H9 (cell line): Measurements from ENCODE around the gene PASK. TPM values are rescaled to one million over a fixed set of nuclear protein-coding genes. Genes with fewer than 3 reads are reported as not detected.

Source experiments
- DNase-seq: peaks from one replicate; pipeline ENCODE4 v3.0.0-alpha.2; 2017
- H2AFZ ChIP-seq: one replicate; pipeline ENCODE4 v1.6.1; 2013; ENCODE audit warnings: mild to moderate bottlenecking, low read length, control low read depth, moderate library complexity
- H2AK5ac ChIP-seq: 2 replicates; pipeline ENCODE4 v1.6.1; 2013; ENCODE audit warnings: low read length, control low read depth, mixed read lengths; ENCODE audit not compliant: insufficient read length
- H2BK120ac ChIP-seq: one replicate; pipeline ENCODE4 v1.6.1; 2013; ENCODE audit warnings: low read depth, mild to moderate bottlenecking, low read length, control low read depth, inconsistent platforms; ENCODE audit not compliant: poor library complexity, severe bottlenecking
- H2BK12ac ChIP-seq: 2 replicates; pipeline ENCODE4 v1.6.1; 2013; ENCODE audit warnings: low read length, control low read depth, mixed read lengths, low read depth; ENCODE audit not compliant: insufficient read length
- H2BK15ac ChIP-seq: 2 replicates; pipeline ENCODE4 v1.6.1; 2013; ENCODE audit warnings: low read depth, low read length, control low read depth
- H2BK20ac ChIP-seq: one replicate; pipeline ENCODE4 v1.6.1; 2013; ENCODE audit warnings: low read depth, mild to moderate bottlenecking, low read length, control low read depth, inconsistent platforms; ENCODE audit not compliant: poor library complexity, severe bottlenecking
- H2BK5ac ChIP-seq: 2 replicates; pipeline ENCODE4 v1.6.1; 2013; ENCODE audit warnings: low read length, control low read depth, mixed read lengths; ENCODE audit not compliant: insufficient read length
- H3K14ac ChIP-seq: 2 replicates; pipeline ENCODE4 v1.6.1; 2013; ENCODE audit warnings: low read length, control low read depth; ENCODE audit not compliant: insufficient read depth
- H3K18ac ChIP-seq: 2 replicates; pipeline ENCODE4 v1.6.1; 2013; ENCODE audit warnings: low read depth, mild to moderate bottlenecking, mixed read lengths, low read length, control low read depth; ENCODE audit not compliant: insufficient read length
- H3K23ac ChIP-seq: 2 replicates; pipeline ENCODE4 v1.6.1; 2013; ENCODE audit warnings: low read length, control low read depth, mixed read lengths, low read depth; ENCODE audit not compliant: insufficient read length
- H3K23me2 ChIP-seq: 2 replicates; pipeline ENCODE4 v1.6.1; 2013; ENCODE audit warnings: low read depth, mild to moderate bottlenecking, mixed read lengths, low read length, control low read depth; ENCODE audit not compliant: insufficient read length, poor library complexity, severe bottlenecking
- H3K27ac ChIP-seq: 2 replicates; pipeline ENCODE4 v1.5.1; 2013; ENCODE audit warnings: low read length, control low read depth, mixed read lengths, low read depth; ENCODE audit not compliant: insufficient read length
- H3K27me3 ChIP-seq: 2 replicates; pipeline ENCODE4 v1.6.1; 2013; ENCODE audit warnings: low read length, control low read depth, inconsistent platforms; ENCODE audit not compliant: insufficient read depth
- H3K4ac ChIP-seq: 2 replicates; pipeline ENCODE4 v1.6.1; 2013; ENCODE audit warnings: low read depth, mild to moderate bottlenecking, control low read depth, inconsistent platforms, low read length, moderate library complexity
- H3K4me1 ChIP-seq: 2 replicates; pipeline ENCODE4 v1.6.1; 2013; ENCODE audit warnings: low read length, control low read depth, inconsistent platforms; ENCODE audit not compliant: insufficient read depth
- H3K4me2 ChIP-seq: 2 replicates; pipeline ENCODE4 v1.6.1; 2013; ENCODE audit warnings: low read length, control low read depth, mixed read lengths; ENCODE audit not compliant: insufficient read length, insufficient read depth
- H3K56ac ChIP-seq: 2 replicates; pipeline ENCODE4 v1.6.1; 2013; ENCODE audit warnings: low read depth, mild to moderate bottlenecking, mixed read lengths, low read length, control low read depth; ENCODE audit not compliant: insufficient read length
- H3K79me1 ChIP-seq: 2 replicates; pipeline ENCODE4 v1.6.1; 2013; ENCODE audit warnings: low read depth, mild to moderate bottlenecking, moderate library complexity, low read length, control low read depth, inconsistent platforms; ENCODE audit not compliant: insufficient read depth, poor library complexity, severe bottlenecking
- H3K79me2 ChIP-seq: 2 replicates; pipeline ENCODE4 v1.6.1; 2013; ENCODE audit warnings: low read length, control low read depth, inconsistent platforms; ENCODE audit not compliant: insufficient read depth
- H3K9ac ChIP-seq: 2 replicates; pipeline ENCODE4 v1.6.1; 2013; ENCODE audit warnings: low read length, control low read depth, mixed read lengths; ENCODE audit not compliant: insufficient read length; ENCODE audit errors: extremely low read depth
- H3K9me3 ChIP-seq: one replicate; pipeline ENCODE4 v1.6.1; 2013; ENCODE audit warnings: low read depth, low read length, inconsistent platforms; ENCODE audit not compliant: control insufficient read depth
- H3T11ph ChIP-seq: one replicate; pipeline ENCODE4 v1.6.1; 2013; ENCODE audit warnings: mild to moderate bottlenecking, low read length, control low read depth, inconsistent platforms
- H4K20me1 ChIP-seq: one replicate; pipeline ENCODE4 v1.6.1; 2013; ENCODE audit not compliant: control insufficient read depth, insufficient read length, insufficient read depth
- H4K5ac ChIP-seq: 2 replicates; pipeline ENCODE4 v1.6.1; 2013; ENCODE audit warnings: low read depth, mild to moderate bottlenecking, mixed read lengths, low read length, control low read depth; ENCODE audit not compliant: insufficient read length
- H4K8ac ChIP-seq: replicated peaks from 2 replicates; pipeline ENCODE4 v1.6.1; 2013; ENCODE audit warnings: low read length, control low read depth, mixed read lengths, low read depth; ENCODE audit not compliant: insufficient read length
- H4K91ac ChIP-seq: 2 replicates; pipeline ENCODE4 v1.6.1; 2013; ENCODE audit warnings: low read depth, mild to moderate bottlenecking, moderate library complexity, mixed read lengths, low read length, control low read depth; ENCODE audit not compliant: insufficient read length
- H3K27ac Mint-ChIP-seq, 3 experiments: 2 replicates in 2 of 3; 3 replicates in 1 of 3; pipeline ENCODE4 v1.8.0; 2020 to 2021; ENCODE audit warnings: mixed read lengths in 3 of 3, mild to moderate bottlenecking in 1 of 3, moderate library complexity in 1 of 3
- H3K27me3 Mint-ChIP-seq: 2 replicates; pipeline ENCODE4 v1.8.0; 2021; ENCODE audit warnings: low read depth, mild to moderate bottlenecking, moderate library complexity, mixed read lengths
- H3K36me3 Mint-ChIP-seq, 3 experiments: 2 replicates in 2 of 3; 3 replicates in 1 of 3; pipeline ENCODE4 v1.8.0; 2020 to 2021; ENCODE audit warnings: low read depth in 3 of 3, mixed read lengths in 3 of 3; ENCODE audit not compliant: insufficient read depth in 1 of 3
- H3K4me1 Mint-ChIP-seq, 2 experiments: 2 replicates each; pipeline ENCODE4 v1.8.0; 2020; ENCODE audit warnings: mixed read lengths in 2 of 2
- H3K4me3 Mint-ChIP-seq, 2 experiments: 2 replicates in 1 of 2; 3 replicates in 1 of 2; pipeline ENCODE4 v1.8.0; 2020 to 2021; ENCODE audit warnings: mild to moderate bottlenecking in 2 of 2, mixed read lengths in 2 of 2, moderate library complexity in 1 of 2
- H3K9me3 Mint-ChIP-seq, 2 experiments: 2 replicates in 1 of 2; 3 replicates in 1 of 2; pipeline ENCODE4 v1.8.0; 2020; ENCODE audit warnings: mild to moderate bottlenecking in 2 of 2, mixed read lengths in 2 of 2, moderate library complexity in 1 of 2
- CTCF ChIP-seq: fragments of 200-600 bp; sonication (generic); conservative IDR thresholded peaks from 3 replicates; pipeline ENCODE4 v1.8.0; 2021; ENCODE audit warnings: antibody characterized with exemption, mild to moderate bottlenecking
- WGBS: extraction: QIAGEN DNeasy Blood & Tissue Kit; methylation state at CpG from one replicate; pipeline ENCODE4 v1.1.7; 2013; ENCODE audit warnings: missing lambda C conversion rate, low lambda C conversion rate, mixed read lengths; ENCODE audit not compliant: insufficient read length; ENCODE audit errors: extremely low coverage; 5-methylcytosine and 5-hydroxymethylcytosine counted together
- total RNA-seq: library from RNA; stranded (reverse); gene quantifications from 2 replicates; pipeline ENCODE4 v1.2.1, GENCODE V29; 2021

Gene PASK
- total RNA-seq, 1 experiment from 2014 or later: 68.0 TPM

GRCh38 chr2:241136661-241137260, 12.5 kb downstream of the PASK start:
- H3K4me3 Mint-ChIP-seq: no peak overlapping the region
- Histone ChIP-seq H4K91ac (no peak overlapping the region), H3K9ac (no peak overlapping the region), H2AFZ (no peak overlapping the region), H2BK5ac (no peak overlapping the region), H4K20me1 (no peaks in the 10 kb centered on the region), H4K5ac (no peak overlapping the region), H3K56ac (no peak overlapping the region), H2BK12ac (no peak overlapping the region), H3K79me1 (no peaks in the 10 kb centered on the region), H3K14ac (no peak overlapping the region), H2AK5ac (no peak overlapping the region), H3K23me2 (no peaks in the 10 kb centered on the region), H3K9me3 (no peaks in the 10 kb centered on the region), H3K4me2 (no peak overlapping the region), H3K4ac (no peak overlapping the region), H3K27ac (no peak overlapping the region), H2BK120ac (no peak overlapping the region), H2BK15ac (no peak overlapping the region), H3K27me3 (no peaks in the 10 kb centered on the region), H4K8ac (no peak overlapping the region), H3T11ph (no peak overlapping the region), H3K18ac (no peak overlapping the region), H3K79me2 (no peaks in the 10 kb centered on the region), H3K23ac (no peak overlapping the region), H3K4me1 (no peaks in the 10 kb centered on the region), H2BK20ac (no peak overlapping the region)
- H3K27me3 Mint-ChIP-seq: no peaks in the 10 kb centered on the region
- no peaks in the 10 kb centered on the region for H3K9me3 Mint-ChIP-seq
- DNase-seq: no peak
- no peaks in the 10 kb centered on the region for H3K4me1 Mint-ChIP-seq
- no CpG with 5 or more reads among the region's 25 CpGs for WGBS
- no peak overlapping the region for H3K27ac Mint-ChIP-seq
- peaks cover 28 to 78% (median 63%) of the 10 kb centered on the region in 3 experiments for H3K36me3 Mint-ChIP-seq
- TF ChIP-seq CTCF: no peak
